OCI-LY7 (cell line): ENCODE measurements around the gene AMPD2.

ENCODE experiments used
- CTCF ChIP-seq: fragments of 200-600 bp; sonication (generic); conservative IDR thresholded peaks from 2 replicates; pipeline ENCODE4 v1.5.1; 2014; ENCODE audit warnings: mild to moderate bottlenecking, antibody characterized with exemption, low read length, moderate library complexity, mixed read lengths
- EZH2phosphoT487 ChIP-seq: fragments of 200-600 bp; sonication (generic); IDR thresholded peaks from 2 replicates; pipeline ENCODE4 v1.6.1; 2018; ENCODE audit warnings: low read depth, borderline replicate concordance, mild to moderate bottlenecking, mixed run types, antibody characterized with exemption, low read length, moderate library complexity, mixed read lengths

- TF ChIP-seq CTCF (no peak), EZH2phosphoT487 (no peak)
Measured at GRCh38 chr1:109579491-109579890, 40.1 kb upstream of the AMPD2 start.
